ENCODE results near the gene NELL1. TPM values are rescaled to one million over a fixed set of nuclear protein-coding genes. Genes with fewer than 3 reads are reported as not detected.

NELL1 gene
- total and polyA plus RNA-seq, 10 donors = 0.20 TPM; not detected in 9

DNA sequence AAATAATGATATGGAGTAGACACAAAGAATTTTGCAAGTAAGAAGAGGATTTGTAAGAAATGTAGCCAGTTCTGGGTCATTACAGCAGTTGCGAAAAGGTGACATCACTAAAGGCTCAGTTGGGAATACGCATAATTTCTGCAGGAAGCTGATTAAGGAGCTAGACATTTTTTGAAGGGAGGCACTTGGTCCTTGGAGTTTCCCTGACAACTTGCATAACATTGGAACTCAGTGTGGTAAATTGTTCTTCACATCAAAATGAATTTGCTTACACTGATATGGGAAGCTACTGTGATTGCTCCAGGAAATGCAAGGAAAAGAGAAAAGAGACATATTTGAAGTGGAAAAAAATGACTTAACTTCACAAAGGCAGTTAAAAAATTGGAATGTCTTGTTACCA, 626.1 kb downstream of the NELL1 start:
- no peak for DNase-seq
- intact Hi-C loops (cut with DNase I; ENCODE audit: low total_unique reads) = no loop called here
- 61 to 84% (median 72%) methylated on average over 2 of the region's 2 CpGs for WGBS, 5 donors

GRCh38 chr11:21301981-21302380, 632.6 kb downstream of the NELL1 start:
- intact Hi-C loops (cut with DNase I; ENCODE audit: low total_unique reads) = no loop called here
- Histone ChIP-seq H3K4me3 (no peak overlapping the region), H3K4me1 (no peaks in the 10 kb centered on the region), H3K9me3 (peaks cover 0 to 14% (median 9%) of the 10 kb centered on the region in 8 donors), H3K36me3 (no peaks in the 10 kb centered on the region), H3K27me3 (replicated peaks in 1 of 7) (no peaks in the 10 kb centered on the region), H3K27ac (no peak overlapping the region)
- TF ChIP-seq POLR2AphosphoS5 (IDR thresholded peaks at IDR 0.05) = no peak
- TF ChIP-seq, protein P1, sequence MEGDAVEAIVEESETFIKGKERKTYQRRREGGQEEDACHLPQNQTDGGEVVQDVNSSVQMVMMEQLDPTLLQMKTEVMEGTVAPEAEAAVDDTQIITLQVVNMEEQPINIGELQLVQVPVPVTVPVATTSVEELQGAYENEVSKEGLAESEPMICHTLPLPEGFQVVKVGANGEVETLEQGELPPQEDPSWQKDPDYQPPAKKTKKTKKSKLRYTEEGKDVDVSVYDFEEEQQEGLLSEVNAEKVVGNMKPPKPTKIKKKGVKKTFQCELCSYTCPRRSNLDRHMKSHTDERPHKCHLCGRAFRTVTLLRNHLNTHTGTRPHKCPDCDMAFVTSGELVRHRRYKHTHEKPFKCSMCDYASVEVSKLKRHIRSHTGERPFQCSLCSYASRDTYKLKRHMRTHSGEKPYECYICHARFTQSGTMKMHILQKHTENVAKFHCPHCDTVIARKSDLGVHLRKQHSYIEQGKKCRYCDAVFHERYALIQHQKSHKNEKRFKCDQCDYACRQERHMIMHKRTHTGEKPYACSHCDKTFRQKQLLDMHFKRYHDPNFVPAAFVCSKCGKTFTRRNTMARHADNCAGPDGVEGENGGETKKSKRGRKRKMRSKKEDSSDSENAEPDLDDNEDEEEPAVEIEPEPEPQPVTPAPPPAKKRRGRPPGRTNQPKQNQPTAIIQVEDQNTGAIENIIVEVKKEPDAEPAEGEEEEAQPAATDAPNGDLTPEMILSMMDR (IDR thresholded peaks at IDR 0.05 in 8 of 11, conservative IDR thresholded peaks at IDR 0.05 in 3 of 11) = no peak
- TF ChIP-seq POLR2A (IDR thresholded peaks at IDR 0.05) = no peak
- 56 to 88% (median 79%) methylated on average over 1 of the region's 1 CpG for WGBS, 5 donors
- DNase-seq = no peak

More for the DNA sequence above, 626.1 kb downstream of the NELL1 start:
- H3K36me3 ChIP-seq = no peaks in the 10 kb centered on the region
- no peaks in the 10 kb centered on the region for H3K27me3 ChIP-seq (replicated peaks in 1 of 7)
- H3K9me3 ChIP-seq = peaks cover 0 to 31% (median 11%) of the 10 kb centered on the region in 8 donors
- H3K27ac ChIP-seq = no peak overlapping the region
- H3K4me3 ChIP-seq = no peak overlapping the region
- TF ChIP-seq, protein P1 (IDR thresholded peaks at IDR 0.05 in 8 of 11, conservative IDR thresholded peaks at IDR 0.05 in 3 of 11) = no peak
- no peak for TF ChIP-seq POLR2AphosphoS5 (IDR thresholded peaks at IDR 0.05)
- no peak for TF ChIP-seq POLR2A (IDR thresholded peaks at IDR 0.05)
- H3K4me1 ChIP-seq = no peaks in the 10 kb centered on the region

GRCh38 chr11:21306739-21307358, 637.5 kb downstream of the NELL1 start:
- Histone ChIP-seq H3K9me3 (peaks cover 0 to 12% (median 5%) of the 10 kb centered on the region in 8 donors), H3K4me1 (no peaks in the 10 kb centered on the region), H3K27me3 (replicated peaks in 1 of 7) (no peaks in the 10 kb centered on the region), H3K36me3 (no peaks in the 10 kb centered on the region), H3K4me3 (no peak overlapping the region), H3K27ac (no peak overlapping the region)
- DNase-seq = no peak
- intact Hi-C loops (cut with DNase I; ENCODE audit: low total_unique reads) = no loop called here
- 77 to 85% (median 79%) methylated on average over 4 of the region's 4 CpGs for WGBS, 5 donors
- TF ChIP-seq POLR2AphosphoS5 (IDR thresholded peaks at IDR 0.05) (no peak), POLR2A (IDR thresholded peaks at IDR 0.05) (no peak)
- TF ChIP-seq, protein P1 (IDR thresholded peaks at IDR 0.05 in 8 of 11, conservative IDR thresholded peaks at IDR 0.05 in 3 of 11) = no peak

DNA sequence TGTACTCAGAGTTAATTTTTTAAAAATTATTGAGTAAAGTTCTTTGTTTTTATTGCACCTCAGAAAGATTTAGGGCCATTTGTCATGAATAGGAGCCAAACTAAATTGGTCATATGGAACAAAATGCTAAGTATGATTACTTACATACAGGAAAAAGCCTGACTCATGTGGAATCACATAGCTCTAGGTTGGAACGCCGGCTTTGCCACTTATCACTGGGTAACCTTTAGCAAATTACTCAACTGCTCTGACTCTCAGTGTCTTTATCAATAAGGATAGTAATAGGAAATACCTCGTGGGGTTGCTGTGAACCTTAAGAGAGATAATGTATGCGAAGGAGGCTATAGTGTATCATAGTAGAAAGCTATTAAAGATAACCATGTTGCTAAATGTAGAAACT, 638.5 kb downstream of the NELL1 start:
- no peak overlapping the region for H3K27ac ChIP-seq
- H3K9me3 ChIP-seq = peaks cover 0 to 6% (median 0%) of the 10 kb centered on the region in 8 donors
- intact Hi-C loops (cut with DNase I; ENCODE audit: low total_unique reads) = no loop called here

More for the DNA sequence above, 638.5 kb downstream of the NELL1 start:
- H3K4me3 ChIP-seq = no peak overlapping the region
- H3K27me3 ChIP-seq (replicated peaks in 1 of 7) = no peaks in the 10 kb centered on the region
- no peaks in the 10 kb centered on the region for H3K4me1 ChIP-seq
- H3K36me3 ChIP-seq = no peaks in the 10 kb centered on the region
- TF ChIP-seq, protein P1 (IDR thresholded peaks at IDR 0.05 in 8 of 11, conservative IDR thresholded peaks at IDR 0.05 in 3 of 11) = no peak
- no peak for TF ChIP-seq POLR2A (IDR thresholded peaks at IDR 0.05)
- no peak for TF ChIP-seq POLR2AphosphoS5 (IDR thresholded peaks at IDR 0.05)
- WGBS, 5 donors = 48 to 75% (median 66%) methylated on average over 4 of the region's 4 CpGs
- no peak for DNase-seq

Measured in spleen (tissue), 11 donors.